ENCODE results near the gene ADM5.

The ADM5 gene

GRCh38 chr19:49689133-49690078 lies at the start of gene ADM5:
Gene ADM5 (plus strand): TSS chr19:49689594. CDS start chr19:49689838, 244 bp downstream.
- DNase-seq, result peak; percentile 43

GRCh38 chr19:49640113-49640898 lies 49.1 kb upstream of the ADM5 start, which contains the start of gene RRAS:
Gene RRAS (minus strand): TSS chr19:49640143. CDS start chr19:49640098, 45 bp downstream.
- DNase-seq, result peak; percentile 100

- DNase-seq, result peak; percentile 100
These were observed 47.5 kb upstream of the ADM5 start, which contains the start of gene SCAF1 for GRCh38 chr19:49641688-49642491. Gene SCAF1 (plus strand): TSS chr19:49642209. CDS start chr19:49645027, 2,818 bp downstream.

- DNase-seq, result no peak
These were observed 46.8 kb upstream of the ADM5 start for GRCh38 chr19:49642492-49643035.

GRCh38 chr19:49643466-49643865 lies 45.9 kb upstream of the ADM5 start:
- peak; percentile 46 for DNase-seq

GRCh38 chr19:49645592-49645991 lies 43.8 kb upstream of the ADM5 start:
- no peak for DNase-seq

GRCh38 chr19:49645995-49646394 lies 43.4 kb upstream of the ADM5 start:
- DNase-seq, result no peak

- DNase-seq, result no peak
These were observed 42.8 kb upstream of the ADM5 start for GRCh38 chr19:49646586-49646985.

GRCh38 chr19:49651029-49651819 lies 38.2 kb upstream of the ADM5 start:
- DNase-seq, result no peak

GRCh38 chr19:49651820-49652550 lies 37.4 kb upstream of the ADM5 start:
- DNase-seq, result no peak

- DNase-seq, result no peak
These were observed 36.6 kb upstream of the ADM5 start for GRCh38 chr19:49652551-49653465.

- DNase-seq, result no peak
These were observed 36.0 kb upstream of the ADM5 start for GRCh38 chr19:49653466-49653806.

GRCh38 chr19:49654581-49654980 lies 34.8 kb upstream of the ADM5 start:
- DNase-seq, result no peak

GRCh38 chr19:49655570-49656455 lies 33.6 kb upstream of the ADM5 start:
- DNase-seq, result no peak

- no peak for DNase-seq
These were observed 32.8 kb upstream of the ADM5 start for GRCh38 chr19:49656456-49657109.

GRCh38 chr19:49657493-49658138 lies 31.8 kb upstream of the ADM5 start:
- DNase-seq, result no peak

GRCh38 chr19:49658139-49658517 lies 31.3 kb upstream of the ADM5 start:
- DNase-seq, result no peak

Measured in stimulated activated CD4-positive, alpha-beta T cell treated with anti-CD3 and anti-CD28 coated beads, Interleukin-1b, Interleukin-23, amount 100 ng/mL, for 48 hours (primary cell).